GM18909 (cell line): ENCODE results near the gene NDUFV3.
"Not testable (repeated sequence)": the region's sequence is repeated elsewhere in the genome, so short reads cannot be mapped to it uniquely, and the experiment has no call there.

Source experiments
- ATAC-seq: cut with Tn5 transposase; IDR thresholded peaks from one replicate; pipeline ENCODE4 v1.9.1; 2021; ENCODE audit warnings: mild to moderate bottlenecking; ENCODE audit not compliant: unreplicated experiment, poor library complexity

Gene NDUFV3

DNA sequence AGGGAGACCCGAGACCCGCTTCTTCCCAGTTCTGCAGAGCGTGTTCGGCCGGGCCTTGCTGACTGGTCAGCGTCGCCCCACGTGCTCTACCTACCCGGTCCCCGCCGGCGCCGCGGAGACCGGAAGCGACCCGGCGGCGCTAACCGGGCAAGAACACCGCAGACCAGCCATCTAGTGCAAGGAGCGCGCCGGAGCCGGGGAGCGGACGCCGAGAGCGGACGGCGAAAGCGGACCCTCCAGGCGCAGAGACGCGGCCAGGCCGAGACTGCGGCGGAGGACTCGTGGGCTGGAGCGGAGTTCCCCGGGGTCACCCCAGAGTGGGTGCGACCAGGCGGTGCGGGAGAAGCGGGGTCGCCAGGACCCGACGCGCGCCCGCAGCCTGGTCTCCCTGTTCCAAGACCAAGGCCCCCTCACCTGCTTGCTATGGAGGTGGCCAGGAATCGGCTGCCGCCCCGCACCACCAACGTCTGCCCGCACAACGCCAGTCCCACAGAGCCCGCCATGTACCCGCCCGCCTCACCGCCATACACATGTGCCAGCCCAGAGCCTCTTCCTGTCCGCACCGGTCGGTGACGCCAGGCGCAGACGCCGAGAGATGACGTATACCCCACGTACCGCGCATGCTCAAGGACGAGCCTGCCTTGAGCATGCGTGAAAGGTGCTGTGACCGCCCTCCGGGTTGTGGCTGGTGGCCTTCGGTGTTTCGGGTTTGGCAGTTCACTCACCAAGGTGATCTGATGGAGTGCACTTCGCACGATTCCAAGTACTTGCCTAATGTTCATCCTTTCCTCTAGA is 13.9 kb upstream of the NDUFV3 start, which contains the start of gene WDR4:
Gene WDR4 (minus strand): TSS at position 547 of the 795 bp plus-strand sequence. CDS start 44 bp downstream, at position 503.
- peak; percentile 88 for ATAC-seq

DNA sequence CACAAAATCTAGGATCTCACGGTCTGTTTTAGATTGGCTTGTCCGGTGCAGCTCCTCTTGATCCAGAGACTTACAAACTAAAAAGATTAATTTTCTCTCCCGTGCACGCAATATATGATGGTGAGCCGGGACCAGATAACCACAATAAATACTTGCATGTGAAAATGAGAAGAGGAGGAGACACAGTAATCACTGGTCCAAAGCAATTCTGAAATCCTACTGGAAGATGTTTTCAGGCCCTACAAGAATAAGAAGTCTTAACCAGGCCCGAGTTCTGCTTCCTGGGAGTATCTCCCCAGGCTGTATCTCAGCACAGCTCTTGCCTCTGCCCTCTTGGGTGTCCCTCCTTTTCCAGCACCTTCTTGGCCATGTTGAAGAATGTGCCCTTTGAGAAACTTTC is 12.8 kb upstream of the NDUFV3 start:
- no peak for ATAC-seq

DNA sequence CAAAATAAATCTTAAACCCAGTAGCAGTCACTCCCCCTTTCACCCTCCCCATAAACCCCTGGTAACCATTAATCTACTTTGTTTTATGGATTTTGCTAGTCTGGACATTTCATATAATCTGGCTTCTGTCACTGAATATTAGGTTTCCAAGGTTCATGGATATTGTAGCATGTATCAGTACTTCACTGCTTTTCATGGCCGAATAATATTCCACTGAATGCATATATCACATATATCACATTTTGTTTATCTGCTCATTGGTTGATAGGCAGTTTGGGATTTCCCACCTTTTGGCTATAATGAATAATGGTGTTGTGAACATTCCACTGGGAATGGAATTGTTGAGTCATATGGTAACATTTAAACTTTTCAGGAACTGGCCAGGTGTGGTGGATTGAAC is 9.2 kb upstream of the NDUFV3 start:
- ATAC-seq, result no peak

DNA sequence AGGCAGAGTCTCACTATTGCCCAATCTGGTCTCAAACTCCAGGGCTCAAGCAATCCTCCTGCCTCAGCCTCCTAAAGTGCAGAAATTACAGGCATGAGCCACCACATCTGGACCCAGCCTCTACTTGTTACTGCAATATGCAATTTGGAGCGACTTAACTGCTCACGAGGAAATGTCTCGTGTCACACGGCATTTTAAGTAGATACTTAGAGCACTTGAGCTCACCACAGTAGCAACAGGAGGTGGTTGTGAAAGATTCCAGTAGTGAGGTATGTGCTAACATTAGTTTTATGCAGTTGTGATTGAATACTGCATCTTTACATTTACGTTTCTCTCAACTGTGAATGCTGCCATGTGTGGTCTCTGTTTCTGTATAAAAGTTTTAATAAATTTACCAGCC is 5.8 kb upstream of the NDUFV3 start:
- no peak for ATAC-seq

DNA sequence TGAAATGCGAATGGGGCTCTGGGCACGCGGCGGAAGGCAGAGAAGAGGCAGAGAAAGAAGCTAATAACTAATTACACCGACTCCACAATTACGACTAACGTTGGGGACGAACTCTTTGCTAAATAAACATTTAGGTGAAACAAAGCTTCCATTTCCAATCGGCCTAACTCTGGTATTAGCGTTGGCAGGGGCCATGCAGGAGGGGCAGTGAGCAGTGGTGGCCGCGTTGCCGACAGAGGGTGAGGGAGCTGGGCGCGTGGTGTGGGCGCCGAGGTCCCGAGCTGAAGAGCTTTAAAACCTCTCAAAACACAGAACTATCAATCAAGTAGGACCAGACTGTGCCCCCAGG is 553 bp upstream of the NDUFV3 start:
- peak; percentile 17 for ATAC-seq

DNA sequence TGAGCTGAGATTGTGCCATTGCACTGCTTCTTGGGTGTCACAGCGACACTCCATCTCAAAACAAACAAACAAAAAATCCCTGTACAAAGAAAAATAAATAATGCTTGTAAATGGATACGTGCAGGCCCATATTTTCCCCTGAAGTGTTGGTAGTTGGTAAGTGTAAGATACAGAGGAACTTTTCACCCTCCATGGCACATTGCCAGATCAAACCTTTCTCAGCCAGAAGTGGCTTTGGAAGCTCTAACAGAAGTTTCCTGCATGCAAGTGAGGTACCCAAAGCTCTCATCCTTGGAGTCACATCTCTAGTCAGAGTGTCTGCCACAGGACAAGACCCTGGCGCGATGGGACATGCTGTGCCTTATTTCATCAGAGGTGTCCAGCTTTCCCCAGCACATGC is 7.3 kb downstream of the NDUFV3 start:
- ATAC-seq, result no peak

DNA sequence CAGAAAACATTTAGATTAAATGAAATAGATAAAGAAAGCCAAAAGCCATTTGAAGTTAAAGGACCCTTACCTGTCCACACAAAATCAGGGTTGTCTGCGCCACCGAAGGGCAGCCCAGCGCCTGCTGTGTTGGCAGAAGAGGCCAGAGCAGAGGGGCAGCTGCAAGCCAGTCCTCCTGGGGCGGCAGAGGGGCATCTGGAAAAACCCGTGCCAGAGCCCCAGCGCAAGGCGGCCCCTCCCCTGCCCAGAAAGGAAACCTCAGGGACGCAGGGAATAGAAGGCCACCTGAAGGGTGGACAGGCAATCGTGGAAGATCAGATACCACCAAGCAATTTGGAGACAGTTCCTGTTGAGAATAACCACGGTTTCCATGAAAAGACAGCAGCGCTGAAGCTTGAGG is 10.7 kb downstream of the NDUFV3 start:
- ATAC-seq, result no peak

DNA sequence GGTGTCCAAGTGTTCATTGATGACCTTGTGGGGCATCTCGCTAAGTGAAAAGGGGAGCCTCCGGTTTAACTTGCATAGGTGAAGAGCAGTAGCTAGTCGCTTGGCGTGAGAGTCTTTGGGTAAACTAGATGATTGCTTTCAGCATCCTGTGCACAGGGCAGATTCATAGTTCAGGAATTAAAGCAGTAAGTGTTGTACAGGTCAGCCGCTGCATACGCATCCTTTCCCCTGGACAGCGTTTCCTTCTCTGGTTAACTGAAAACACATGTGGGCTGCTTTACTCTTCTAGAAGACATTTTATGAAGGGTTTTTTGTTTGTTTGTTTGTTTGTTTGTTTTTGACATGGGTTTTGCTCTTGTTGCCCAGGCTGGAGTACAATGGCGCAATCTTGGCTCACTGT is 12.1 kb downstream of the NDUFV3 start:
- no peak for ATAC-seq

DNA sequence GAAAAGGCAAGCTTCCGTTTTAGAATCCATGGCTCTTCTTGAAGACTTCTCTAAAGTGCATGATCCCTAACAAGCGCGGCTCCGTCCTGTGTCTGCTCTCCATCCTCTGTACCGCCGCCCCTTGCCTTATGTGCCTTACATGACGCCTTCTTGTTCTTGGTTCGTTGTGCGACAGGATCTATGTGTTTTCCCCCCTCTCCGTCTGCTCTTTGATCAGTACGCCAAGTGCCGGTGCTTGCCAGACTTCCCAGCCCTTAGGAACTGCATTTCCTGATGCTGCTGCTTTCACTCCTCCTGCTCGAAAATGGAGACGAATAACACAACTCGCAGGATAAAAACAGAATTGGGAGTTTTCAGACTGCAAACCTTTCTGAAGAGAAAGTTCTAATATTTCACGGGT is 13.1 kb downstream of the NDUFV3 start:
- ATAC-seq, result no peak

DNA sequence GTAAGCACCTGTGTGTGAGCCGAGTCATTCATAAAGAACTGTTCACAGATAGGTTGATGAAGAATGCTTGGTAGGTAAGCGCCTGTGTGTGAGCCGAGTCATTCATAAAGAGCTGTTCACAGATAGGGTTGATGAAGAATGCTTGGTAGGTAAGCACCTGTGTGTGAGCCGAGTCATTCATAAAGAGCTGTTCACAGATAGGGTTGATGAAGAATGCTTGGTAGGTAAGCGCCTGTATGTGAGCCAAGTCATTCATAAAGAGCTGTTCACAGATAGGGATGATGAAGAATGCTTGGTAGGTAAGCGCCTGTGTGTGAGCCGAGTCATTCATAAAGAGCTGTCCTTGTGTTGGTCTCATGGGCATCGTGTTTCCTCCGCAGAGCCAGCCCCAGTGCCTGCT is 15.4 kb downstream of the NDUFV3 start:
- ATAC-seq, result not testable (repeated sequence)

DNA sequence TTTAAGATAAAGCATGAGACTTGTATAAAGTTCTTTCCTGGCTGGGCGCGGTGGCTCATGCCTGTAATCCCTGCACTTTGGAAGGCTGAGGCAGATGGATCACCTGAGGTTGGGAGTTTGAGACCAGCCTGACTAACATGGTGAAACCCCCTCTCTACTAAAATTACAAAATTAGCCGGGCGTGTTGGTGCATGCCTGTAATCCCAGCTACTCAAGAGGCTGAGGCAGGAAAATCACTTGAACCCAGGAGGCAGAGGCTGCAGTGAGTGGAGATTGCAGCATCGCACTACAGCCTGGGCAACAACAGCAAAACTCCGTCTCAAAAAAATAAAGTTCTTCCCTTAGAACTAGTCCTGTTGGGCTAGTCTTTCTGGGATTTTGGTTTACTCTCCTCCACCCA is 18.8 kb downstream of the NDUFV3 start:
- not testable (repeated sequence) for ATAC-seq

DNA sequence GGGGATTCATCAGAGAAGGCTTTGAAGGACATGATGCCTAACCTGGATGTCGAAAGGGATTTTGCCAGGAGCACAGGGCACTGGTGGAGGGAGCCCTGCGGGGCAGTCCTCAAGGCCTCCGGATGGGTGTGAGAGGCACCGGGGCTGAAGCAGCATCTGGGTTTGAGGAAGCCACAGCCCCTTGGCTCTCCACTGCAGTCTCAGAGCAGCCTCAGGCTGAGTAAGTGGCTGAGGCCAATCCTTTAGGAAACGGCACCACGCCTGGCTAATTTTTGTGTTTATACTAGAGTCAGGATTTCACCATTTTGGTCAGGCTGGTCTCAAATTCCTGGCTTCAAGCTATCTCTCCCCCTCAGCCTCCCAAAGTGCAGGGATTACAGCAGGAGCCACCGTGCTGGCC is 20.4 kb downstream of the NDUFV3 start:
- no peak for ATAC-seq

DNA sequence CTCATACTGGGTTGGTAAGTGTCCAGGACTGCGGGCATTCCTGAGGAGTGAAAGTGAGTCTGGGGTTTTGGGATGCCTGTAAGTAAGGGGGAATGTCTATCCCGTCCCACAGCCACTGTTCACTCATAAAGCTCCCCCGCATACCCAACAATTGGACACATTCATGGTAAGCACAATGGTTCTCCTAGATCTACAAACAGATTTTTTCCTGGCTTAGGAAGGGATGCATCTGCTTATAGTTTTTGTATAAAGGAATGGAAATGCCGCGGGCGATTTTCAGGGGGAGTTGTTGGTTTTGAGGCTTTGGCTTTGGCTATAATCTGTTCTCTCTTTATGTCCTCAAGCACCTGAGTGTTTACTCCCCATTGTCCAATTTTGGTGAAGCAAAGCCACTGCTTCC is 25.2 kb downstream of the NDUFV3 start:
- ATAC-seq, result no peak

DNA sequence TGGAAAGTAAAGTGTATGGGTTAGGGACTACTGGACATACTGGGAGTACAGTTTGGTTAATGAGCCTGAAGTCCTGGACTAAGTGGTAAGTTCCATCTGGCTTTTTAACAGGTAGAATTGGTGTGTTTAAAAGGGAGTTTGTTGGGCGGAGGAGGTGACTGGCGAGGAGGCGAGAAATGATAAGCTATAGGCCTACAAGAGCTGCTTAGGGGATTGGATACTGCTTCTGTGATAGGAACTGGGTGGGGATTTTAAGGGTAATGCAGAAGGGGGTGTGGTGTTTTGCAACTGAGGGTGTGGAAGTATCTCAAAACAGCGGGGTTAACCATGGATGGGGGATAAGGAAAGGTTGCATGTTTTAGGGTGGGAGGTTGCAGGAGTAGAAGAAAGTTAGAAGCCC is 28.8 kb downstream of the NDUFV3 start:
- no peak for ATAC-seq

DNA sequence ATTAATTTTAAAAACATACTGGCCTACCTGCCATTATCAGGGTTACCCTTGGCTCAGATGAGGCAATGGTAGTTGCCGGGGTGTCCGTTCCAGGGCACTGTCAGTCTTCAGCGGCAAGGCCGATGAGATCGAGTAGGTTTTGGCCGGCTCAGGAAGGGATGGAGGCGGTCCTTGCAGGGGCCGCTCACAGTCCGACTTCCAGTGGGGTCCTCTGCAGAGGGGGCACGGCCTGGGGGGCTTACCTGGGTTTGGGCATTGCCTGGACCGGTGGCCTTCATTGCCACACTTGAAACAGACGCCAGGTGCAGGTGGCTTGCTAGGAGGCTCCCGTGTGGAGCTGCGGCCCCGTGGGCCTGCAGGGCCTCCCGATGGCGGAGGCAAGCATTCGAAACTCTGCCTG is 29.8 kb downstream of the NDUFV3 start:
- ATAC-seq, result no peak

DNA sequence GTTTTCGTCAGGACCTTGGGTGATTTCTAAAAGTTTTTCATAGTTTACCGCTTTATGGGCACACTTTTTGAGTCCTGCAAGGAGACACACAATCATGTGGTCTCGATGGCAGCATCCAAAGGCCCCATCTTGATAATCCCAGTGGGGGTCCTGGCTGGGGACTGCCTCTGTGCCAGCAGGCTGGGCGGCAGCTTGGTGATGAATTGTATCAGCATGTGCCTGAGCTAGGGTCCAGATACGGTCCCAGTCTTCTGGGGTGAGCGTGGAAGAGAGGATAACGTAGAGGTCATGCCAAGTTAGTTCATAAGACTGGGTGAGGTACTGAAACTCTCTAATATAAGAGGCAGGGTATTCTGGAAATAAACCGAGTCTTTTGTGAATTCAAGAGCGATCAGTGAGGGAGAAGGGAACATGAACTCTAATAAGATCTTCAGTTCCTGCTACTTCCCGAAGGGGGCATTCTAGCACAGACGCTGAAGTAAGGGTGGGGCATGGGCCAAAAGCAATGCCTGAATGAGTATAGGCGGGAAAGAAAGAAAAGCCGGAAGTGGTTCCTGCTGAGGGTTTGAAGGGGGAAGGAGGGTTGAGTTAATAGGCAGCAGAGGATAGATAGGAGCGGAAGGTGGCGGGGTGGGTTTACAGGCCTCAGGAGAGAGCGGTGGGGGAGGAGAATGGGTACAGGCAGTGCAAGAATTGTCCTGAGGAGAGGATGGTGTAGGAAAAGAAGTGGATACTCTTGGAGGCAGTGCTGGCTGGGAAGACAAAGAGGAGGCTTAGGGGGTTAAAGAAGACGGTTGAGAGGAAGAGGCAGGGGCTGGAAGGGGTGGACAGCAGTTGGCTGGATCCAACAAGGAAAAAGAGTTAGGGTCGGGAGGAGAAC is 30.7 kb downstream of the NDUFV3 start:
- ATAC-seq, result no peak

DNA sequence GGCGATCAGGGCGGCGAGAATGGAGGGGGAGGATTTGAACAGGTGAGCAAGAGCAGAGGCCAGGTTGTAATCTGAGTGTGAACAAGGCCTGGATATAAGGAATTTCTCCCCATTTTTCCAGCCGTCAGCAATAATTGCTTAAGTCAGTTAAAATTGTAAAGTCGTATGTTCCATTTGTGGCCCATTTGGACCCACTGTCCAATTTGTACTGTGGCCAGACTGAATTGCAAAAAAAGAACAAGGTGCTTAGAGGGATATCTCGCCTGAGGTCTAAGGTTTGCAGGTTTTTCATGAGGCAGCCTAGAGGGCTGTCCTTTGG is 31.3 kb downstream of the NDUFV3 start:
- no peak for ATAC-seq

DNA sequence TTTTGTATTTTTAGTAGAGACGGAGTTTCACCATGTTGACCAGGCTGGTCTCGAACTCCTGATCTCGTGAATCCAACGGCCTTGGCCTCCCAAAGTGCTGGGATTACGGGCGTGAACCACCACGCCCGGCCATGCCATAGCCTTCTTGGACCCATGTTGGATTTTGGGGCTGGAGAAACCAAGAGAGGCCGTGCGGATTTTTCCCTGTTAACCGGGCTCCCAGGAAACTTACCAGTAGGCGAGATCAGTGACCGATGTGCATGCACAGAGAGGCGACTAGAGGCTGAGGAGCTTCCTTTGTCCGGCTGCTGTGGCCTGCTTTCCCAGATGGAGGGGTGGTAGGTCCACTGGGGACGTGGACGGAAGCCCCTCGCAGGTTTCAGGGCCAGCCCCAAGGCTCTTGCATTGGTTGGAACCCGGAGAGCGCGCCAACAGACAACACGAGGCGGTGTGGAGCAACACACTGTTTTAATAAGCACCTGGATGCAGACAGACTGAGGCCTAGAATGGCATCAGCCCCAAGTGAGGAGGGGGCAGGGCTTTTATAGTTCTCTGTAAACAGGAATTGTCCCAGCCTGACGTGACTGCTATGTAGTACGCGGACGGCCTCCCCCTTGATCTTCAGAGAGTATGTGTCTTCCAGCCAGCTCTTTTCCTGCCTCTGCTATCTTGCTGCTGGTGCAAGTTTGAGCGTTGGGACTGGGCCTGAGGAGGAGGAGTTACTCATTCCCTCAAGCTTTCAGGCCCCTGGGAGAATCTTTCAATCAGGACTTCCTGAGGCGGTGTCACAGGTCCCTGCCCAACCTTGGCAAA is 32.2 kb downstream of the NDUFV3 start, which contains the start of gene ERVH48-1:
Gene ERVH48-1 (minus strand): TSS at position 517 of the 813 bp plus-strand sequence. CDS start 6,624 bp downstream, outside the sequence.
- no peak for ATAC-seq

DNA sequence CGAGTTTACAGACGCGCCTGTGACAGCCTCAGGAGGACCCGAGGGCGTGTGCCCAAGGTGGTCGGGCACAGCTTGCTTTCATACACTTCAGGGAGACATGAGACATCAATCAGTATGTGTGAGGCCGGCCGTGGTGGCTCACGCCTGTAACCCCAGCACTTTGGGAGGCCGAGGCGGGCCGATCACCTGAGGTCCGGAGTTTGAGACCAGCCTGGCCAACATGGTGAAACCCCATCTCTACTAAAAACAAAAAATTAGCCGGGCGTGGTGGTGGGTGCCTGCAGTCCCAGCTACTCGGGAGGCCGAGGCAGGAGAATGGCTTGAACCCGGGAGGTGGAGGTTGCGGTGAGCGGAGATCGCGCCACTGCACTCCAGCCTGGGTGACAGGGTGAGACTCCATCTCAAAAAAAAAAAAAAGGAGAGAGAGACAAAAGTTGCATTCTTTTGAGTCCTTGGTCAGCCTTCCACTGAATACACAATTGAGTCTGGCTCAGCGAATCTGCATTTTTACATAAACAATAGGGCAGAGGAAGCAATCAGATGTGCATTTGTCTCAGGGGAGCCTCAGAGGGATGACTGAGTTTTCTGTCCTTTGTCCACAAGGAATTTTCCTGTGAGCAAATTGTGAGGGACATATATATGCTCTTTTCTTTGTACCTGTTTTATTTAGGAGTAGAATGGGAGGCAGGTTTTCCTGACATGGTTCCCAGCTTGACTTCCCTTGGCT is 34.5 kb downstream of the NDUFV3 start:
- not testable (repeated sequence) for ATAC-seq

DNA sequence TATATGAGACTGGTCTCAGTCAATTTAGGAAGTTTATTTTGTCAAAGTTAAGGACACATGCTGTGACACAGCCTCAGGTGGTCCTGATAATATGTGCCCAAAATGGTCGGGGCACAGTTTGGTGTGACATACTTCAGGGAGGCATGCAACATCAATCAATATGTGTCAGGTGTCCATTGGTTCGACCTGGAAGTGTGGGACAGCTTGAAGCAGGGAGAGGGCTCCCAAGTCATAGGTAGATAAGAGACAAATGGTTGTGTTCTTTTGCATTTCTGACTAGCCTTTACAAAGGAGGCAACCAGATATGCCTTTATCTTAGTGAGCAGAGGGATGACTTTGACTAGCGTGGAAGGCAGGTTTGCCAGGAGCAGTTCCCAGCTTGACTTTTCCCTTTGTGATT is 36.9 kb downstream of the NDUFV3 start:
- no peak for ATAC-seq
